Stimulated activated CD8-positive, alpha-beta memory T cell treated with anti-CD3 and anti-CD28 coated beads, Interleukin-12 subunit alpha, Interleukin-12 subunit beta, amount 100 ng/mL, for 1 hour (primary cell): ENCODE results near the gene TCAP.
"Not testable (repeated sequence)": the region's sequence is repeated elsewhere in the genome, so short reads cannot be mapped to it uniquely, and the experiment has no call there.

Experiments
- DNase-seq: peaks from one replicate; pipeline ENCODE4 v3.0.0-alpha.2; 2020; ENCODE audit warnings: low read depth

Gene TCAP

DNA sequence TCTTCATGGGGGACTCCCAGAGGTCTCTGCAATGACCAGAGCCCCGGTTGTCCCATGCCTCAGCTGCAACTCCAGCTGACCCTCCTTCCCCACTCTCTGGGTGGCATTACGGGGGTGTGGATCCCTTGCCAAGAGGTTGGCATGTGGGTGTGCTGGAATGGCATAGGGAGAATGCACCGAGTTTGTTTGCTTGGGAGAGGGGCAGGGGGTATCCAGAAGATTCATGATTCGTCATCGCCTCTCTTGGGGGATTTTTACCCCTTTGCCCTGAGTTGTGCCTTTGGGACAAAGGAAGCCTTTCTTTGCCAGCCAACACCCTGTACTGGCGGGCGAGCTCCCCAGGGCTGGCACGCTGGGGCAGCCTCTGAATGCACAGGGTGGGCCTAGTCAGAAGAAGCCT lies 41.2 kb downstream of the TCAP start:
- no peak for DNase-seq

- no peak for DNase-seq
Observed at GRCh38 chr17:39706921-39707337, 41.8 kb downstream of the TCAP start.

DNA sequence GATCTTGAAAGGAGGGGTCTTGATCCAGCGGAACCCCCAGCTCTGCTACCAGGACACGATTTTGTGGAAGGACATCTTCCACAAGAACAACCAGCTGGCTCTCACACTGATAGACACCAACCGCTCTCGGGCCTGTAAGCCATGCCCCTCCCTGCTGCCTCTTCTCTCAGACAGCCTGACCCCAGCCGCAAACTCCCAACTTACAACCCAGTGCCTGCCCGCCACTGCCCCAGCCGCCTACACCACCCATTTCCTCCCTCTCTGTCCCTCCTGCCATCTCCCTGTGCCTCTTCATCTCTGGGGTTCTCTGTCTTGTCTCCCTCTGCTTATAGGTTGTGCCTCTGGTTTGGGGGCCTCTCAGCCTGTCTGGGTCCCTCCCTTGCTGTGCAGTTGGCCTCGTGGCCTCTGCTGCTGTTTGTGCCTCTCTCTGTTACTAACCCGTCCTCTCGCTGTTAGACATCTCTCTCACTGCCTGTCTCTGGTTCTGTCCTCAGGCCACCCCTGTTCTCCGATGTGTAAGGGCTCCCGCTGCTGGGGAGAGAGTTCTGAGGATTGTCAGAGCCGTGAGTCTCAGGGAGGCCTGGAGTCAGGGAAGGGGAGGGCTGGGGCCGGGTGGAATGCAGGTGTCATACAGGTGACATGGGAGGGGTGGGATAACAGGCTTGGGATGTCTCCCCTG lies 44.3 kb downstream of the TCAP start:
- DNase-seq, result no peak

- no peak for DNase-seq
Observed at GRCh38 chr17:39709998-39710964, 45.1 kb downstream of the TCAP start.

GRCh38 chr17:39711071-39711470 lies 45.9 kb downstream of the TCAP start:
- not testable (repeated sequence) for DNase-seq

DNA sequence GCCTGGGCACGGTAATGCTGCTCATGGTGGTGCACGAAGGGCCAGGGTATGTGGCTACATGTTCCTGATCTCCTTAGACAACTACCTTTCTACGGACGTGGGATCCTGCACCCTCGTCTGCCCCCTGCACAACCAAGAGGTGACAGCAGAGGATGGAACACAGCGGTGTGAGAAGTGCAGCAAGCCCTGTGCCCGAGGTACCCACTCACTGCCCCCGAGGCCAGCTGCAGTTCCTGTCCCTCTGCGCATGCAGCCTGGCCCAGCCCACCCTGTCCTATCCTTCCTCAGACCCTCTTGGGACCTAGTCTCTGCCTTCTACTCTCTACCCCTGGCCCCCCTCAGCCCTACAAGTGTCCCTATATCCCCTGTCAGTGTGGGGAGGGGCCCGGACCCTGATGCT lies 46.7 kb downstream of the TCAP start:
- no peak for DNase-seq

DNA sequence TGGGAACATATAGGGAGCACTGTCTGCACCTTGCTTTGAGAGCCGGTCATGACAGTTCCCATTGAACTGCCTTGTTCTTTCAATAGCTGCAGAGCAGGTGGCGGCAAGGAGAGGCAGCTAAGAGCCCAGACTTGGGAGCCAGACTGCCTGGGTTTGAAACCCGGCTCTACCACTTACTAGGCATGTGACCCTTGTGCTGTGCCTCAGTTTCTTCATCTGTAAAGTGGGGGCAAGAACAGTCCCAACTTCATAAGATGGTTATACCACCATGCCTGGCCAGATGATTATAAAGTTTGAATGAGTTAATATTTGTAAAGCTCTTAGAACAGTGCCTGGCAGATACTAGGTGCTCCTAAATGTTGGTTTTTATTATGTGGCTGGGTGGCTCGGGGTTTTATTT lies 49.1 kb downstream of the TCAP start:
- DNase-seq, result no peak

GRCh38 chr17:39715375-39716072 lies 50.4 kb downstream of the TCAP start:
- DNase-seq, result no peak
